ENCODE results near the gene ACADVL.

DNA sequence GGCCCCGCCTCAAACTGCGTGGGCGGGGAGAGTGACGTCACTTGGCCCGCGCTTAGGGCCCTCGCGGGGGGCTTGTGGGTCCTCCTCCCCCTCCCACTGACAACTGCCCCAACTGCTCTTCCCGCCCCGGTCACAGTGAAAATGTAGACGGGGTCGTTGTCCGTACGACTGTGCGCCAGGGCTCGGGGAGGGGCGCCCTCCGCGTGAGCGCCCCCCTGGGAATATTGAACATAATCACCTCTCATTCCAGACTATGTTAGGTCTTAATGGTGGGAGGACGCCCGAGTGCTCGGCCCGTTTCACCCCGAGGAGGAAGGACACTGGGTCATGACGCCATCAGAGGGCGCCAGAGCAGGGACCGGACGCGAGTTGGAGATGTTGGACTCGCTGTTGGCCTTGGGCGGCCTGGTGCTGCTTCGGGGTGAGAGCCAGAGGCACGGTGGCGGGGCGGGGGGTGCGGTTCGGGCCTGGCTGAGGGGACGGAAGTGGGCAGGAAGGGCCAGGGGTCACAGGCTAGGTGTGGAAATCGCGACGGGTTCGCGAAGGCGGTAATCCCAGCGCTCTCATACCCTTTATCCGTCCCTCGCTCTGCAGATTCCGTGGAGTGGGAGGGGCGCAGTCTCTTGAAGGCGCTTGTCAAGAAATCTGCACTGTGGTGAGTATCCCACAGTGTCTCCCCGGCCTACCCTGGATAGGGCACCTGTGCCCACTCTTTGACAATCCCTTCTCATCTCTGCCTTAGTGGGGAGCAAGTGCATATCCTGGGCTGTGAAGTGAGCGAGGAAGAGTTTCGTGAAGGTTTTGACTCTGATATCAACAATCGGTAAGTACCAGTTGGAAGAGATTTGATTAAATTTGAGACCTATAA lies 32.7 kb downstream of the ACADVL start, which contains the start of gene ELP5:
- TF ChIP-seq, protein P1, sequence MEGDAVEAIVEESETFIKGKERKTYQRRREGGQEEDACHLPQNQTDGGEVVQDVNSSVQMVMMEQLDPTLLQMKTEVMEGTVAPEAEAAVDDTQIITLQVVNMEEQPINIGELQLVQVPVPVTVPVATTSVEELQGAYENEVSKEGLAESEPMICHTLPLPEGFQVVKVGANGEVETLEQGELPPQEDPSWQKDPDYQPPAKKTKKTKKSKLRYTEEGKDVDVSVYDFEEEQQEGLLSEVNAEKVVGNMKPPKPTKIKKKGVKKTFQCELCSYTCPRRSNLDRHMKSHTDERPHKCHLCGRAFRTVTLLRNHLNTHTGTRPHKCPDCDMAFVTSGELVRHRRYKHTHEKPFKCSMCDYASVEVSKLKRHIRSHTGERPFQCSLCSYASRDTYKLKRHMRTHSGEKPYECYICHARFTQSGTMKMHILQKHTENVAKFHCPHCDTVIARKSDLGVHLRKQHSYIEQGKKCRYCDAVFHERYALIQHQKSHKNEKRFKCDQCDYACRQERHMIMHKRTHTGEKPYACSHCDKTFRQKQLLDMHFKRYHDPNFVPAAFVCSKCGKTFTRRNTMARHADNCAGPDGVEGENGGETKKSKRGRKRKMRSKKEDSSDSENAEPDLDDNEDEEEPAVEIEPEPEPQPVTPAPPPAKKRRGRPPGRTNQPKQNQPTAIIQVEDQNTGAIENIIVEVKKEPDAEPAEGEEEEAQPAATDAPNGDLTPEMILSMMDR (IDR thresholded peaks at IDR 0.05) = peak in 2 of 3 experiments; percentile 24 to 36
- no peak for TF ChIP-seq POLR2A (IDR thresholded peaks at IDR 0.05; ENCODE audit: low read depth)
- TF ChIP-seq EP300 (IDR thresholded peaks at IDR 0.05) = no peak

All from esophagus muscularis mucosa (tissue), 4 donors.